Smooth muscle cell (in vitro differentiated cells): ENCODE data around the gene BABAM2. TPM values are rescaled to one million over a fixed set of nuclear protein-coding genes. Genes with fewer than 3 reads are reported as not detected.

Experiments
- DNase-seq: peaks from one replicate; lab custom pipeline; 2025; ENCODE audit not compliant: unreplicated experiment; lab: John Stamatoyannopoulos, UW
- H2AFZ ChIP-seq: fragments of 200-600 bp; sonication (generic); 2 replicates; pipeline ENCODE4 v1.6.0; 2016; ENCODE audit warnings: antibody characterized with exemption, low read depth, mild to moderate bottlenecking
- H3F3A ChIP-seq: fragments of 200-600 bp; sonication (generic); 2 replicates; pipeline ENCODE4 v1.6.0; 2017; ENCODE audit warnings: antibody characterized with exemption, low read depth
- H3K27ac ChIP-seq: fragments of 200-600 bp; sonication (generic); 2 replicates; pipeline ENCODE4 v1.5.1; 2016; ENCODE audit warnings: low read depth, mild to moderate bottlenecking
- H3K27me3 ChIP-seq: fragments of 200-600 bp; sonication (generic); 2 replicates; pipeline ENCODE4 v1.6.1; 2016; ENCODE audit warnings: low read depth, mild to moderate bottlenecking
- H3K36me3 ChIP-seq: fragments of 200-600 bp; sonication (generic); 2 replicates; pipeline ENCODE4 v1.5.1; 2016; ENCODE audit warnings: low read depth
- H3K4me1 ChIP-seq: fragments of 200-600 bp; sonication (generic); 2 replicates; pipeline ENCODE4 v1.5.1; 2016; ENCODE audit warnings: low read depth
- H3K4me2 ChIP-seq: fragments of 200-600 bp; sonication (generic); 2 replicates; pipeline ENCODE4 v1.6.0; 2016; ENCODE audit warnings: mild to moderate bottlenecking
- H3K4me3 ChIP-seq: fragments of 200-600 bp; sonication (generic); 2 replicates; pipeline ENCODE4 v1.5.1; 2016; ENCODE audit warnings: mild to moderate bottlenecking
- H3K79me2 ChIP-seq: fragments of 200-600 bp; sonication (generic); 2 replicates; pipeline ENCODE4 v1.6.0; 2016; ENCODE audit warnings: low read depth, mild to moderate bottlenecking
- H3K9ac ChIP-seq: fragments of 200-600 bp; sonication (generic); 2 replicates; pipeline ENCODE4 v1.6.0; 2016; ENCODE audit warnings: low read depth
- H3K9me3 ChIP-seq: fragments of 200-600 bp; sonication (generic); replicated peaks from 2 replicates; pipeline ENCODE4 v1.5.1; 2016; ENCODE audit warnings: low read depth
- H4K20me1 ChIP-seq: fragments of 200-600 bp; sonication (generic); 2 replicates; pipeline ENCODE4 v1.6.0; 2016; ENCODE audit warnings: low read depth
- CTCF ChIP-seq: fragments of 200-600 bp; sonication (generic); IDR thresholded peaks from 2 replicates; pipeline ENCODE4 v1.5.1; 2017; ENCODE audit warnings: borderline replicate concordance, mild to moderate bottlenecking, antibody characterized with exemption; ENCODE audit not compliant: insufficient read depth, poor library complexity, severe bottlenecking
- WGBS: methylation state at CpG from one replicate; pipeline ENCODE4 v1.1.7; 2016; ENCODE audit warnings: low lambda C conversion rate; 5-methylcytosine and 5-hydroxymethylcytosine counted together
- polyA plus RNA-seq: library from polyadenylated mRNA; unstranded; fragments of >200 nt; fragmentation: Nextera tagmentation; extraction: Ambion mirVana; gene quantifications from 2 replicates; pipeline ENCODE4 v1.2.1, GENCODE V29; 2016
- total RNA-seq: library from RNA; depleted of rRNA; stranded (reverse); fragments of >200 nt; gene quantifications from 2 replicates; pipeline ENCODE4 v1.2.3, GENCODE V29; 2014

The BABAM2 gene
- total and polyA plus RNA-seq, 2 experiments from 2014 or later: 26.5 to 29.1 TPM

- no peaks in the 10 kb centered on the region for H3K79me2 ChIP-seq
- TF ChIP-seq CTCF: no peak
- H3K4me2 ChIP-seq: peak overlapping the region; percentile 25
- no peaks in the 10 kb centered on the region for H3K27me3 ChIP-seq
- peaks cover 6% of the 10 kb centered on the region for H3K36me3 ChIP-seq
- no peak overlapping the region for H3K9ac ChIP-seq
- H4K20me1 ChIP-seq: no peaks in the 10 kb centered on the region
- H3K27ac ChIP-seq: peak overlapping the region; percentile 62
- DNase-seq: no peak
- no peak overlapping the region for H3K4me3 ChIP-seq
- 80% methylated on average over 3 of the region's 3 CpGs for WGBS
- H2AFZ ChIP-seq: no peak overlapping the region
- H3F3A ChIP-seq: peaks cover 15% of the 10 kb centered on the region
- peaks cover 16% of the 10 kb centered on the region for H3K4me1 ChIP-seq
- peaks cover 4% of the 10 kb centered on the region for H3K9me3 ChIP-seq
Observed at GRCh38 chr2:28153851-28154250, 263.3 kb downstream of the BABAM2 start.

- TF ChIP-seq CTCF: no peak
- 94% methylated on average over 4 of the region's 4 CpGs for WGBS
- no peak overlapping the region for H3K4me3 ChIP-seq
- H3K9ac ChIP-seq: no peak overlapping the region
- no peaks in the 10 kb centered on the region for H3K27me3 ChIP-seq
- H3K4me2 ChIP-seq: no peak overlapping the region
- no peaks in the 10 kb centered on the region for H3K79me2 ChIP-seq
- H3K36me3 ChIP-seq: peaks cover 6% of the 10 kb centered on the region
- H4K20me1 ChIP-seq: no peaks in the 10 kb centered on the region
- H3K4me1 ChIP-seq: peaks cover 16% of the 10 kb centered on the region
- no peak for DNase-seq
- H3K27ac ChIP-seq: no peak overlapping the region
- no peak overlapping the region for H2AFZ ChIP-seq
- H3F3A ChIP-seq: peaks cover 15% of the 10 kb centered on the region
- peaks cover 4% of the 10 kb centered on the region for H3K9me3 ChIP-seq
Observed at GRCh38 chr2:28155086-28155485, 264.6 kb downstream of the BABAM2 start.

- no peak overlapping the region for H3K27ac ChIP-seq
Observed at GRCh38 chr2:28155627-28156026, 265.1 kb downstream of the BABAM2 start.

More at GRCh38 chr2:28155627-28156026, 265.1 kb downstream of the BABAM2 start:
- 43% methylated on average over 1 of the region's 1 CpG for WGBS
- Histone ChIP-seq H4K20me1 (no peaks in the 10 kb centered on the region), H3K4me3 (no peak overlapping the region), H3K9ac (no peak overlapping the region), H3K27me3 (no peaks in the 10 kb centered on the region), H3K79me2 (no peaks in the 10 kb centered on the region), H2AFZ (no peak overlapping the region), H3K4me1 (peaks cover 19% of the 10 kb centered on the region), H3F3A (peaks cover 15% of the 10 kb centered on the region), H3K36me3 (peaks cover 6% of the 10 kb centered on the region), H3K9me3 (peaks cover 4% of the 10 kb centered on the region), H3K4me2 (no peak overlapping the region)
- no peak for DNase-seq
- peak; percentile 61 for TF ChIP-seq CTCF
